HepG2 (cell line): ENCODE results near the gene NKAIN2. TPM values are rescaled to one million over a fixed set of nuclear protein-coding genes. Genes with fewer than 3 reads are reported as not detected.

Source experiments
- ATAC-seq: fragments of 200-7000 bp; cut with Tn5 transposase; 3 replicates; pipeline ENCODE4 v1.9.1; 2020; ENCODE audit warnings: mild to moderate bottlenecking, moderate library complexity
- BruUV-seq: library from RNA; stranded (reverse); fragments of 400-500 nt; replicated peaks from 2 replicates; lab custom pipeline; 2021; lab: Mats Ljungman, UMichigan
- CTCF ChIA-PET: fragments of 300-600 bp; formaldehyde crosslinking; extraction: SDS; loops from one replicate; lab custom pipeline; 2021; ENCODE audit warnings: low total read pairs, inconsistent platforms, low intra/inter-chr PET ratio; lab: Yijun Ruan, JAX
- POLR2A ChIA-PET: fragments of 350-600 bp; sonication (Branson Sonifier 250); formaldehyde crosslinking; loops from one replicate; lab custom pipeline; 2020; ENCODE audit warnings: antibody characterized with exemption, inconsistent platforms; lab: Yijun Ruan, JAX
- DNase-seq: peaks from one replicate; pipeline ENCODE4 v3.0.0-alpha.2; 2015; ENCODE audit warnings: low spot score
- FAIRE-seq: peaks from 3 replicates; lab custom pipeline; 2011; peaks lifted over from hg19 to GRCh38; lab: Jason Lieb, UNC
- H2AFZ ChIP-seq: one replicate; pipeline ENCODE4 v1.6.1; 2011; ENCODE audit warnings: low read length, inconsistent platforms
- H3K27ac ChIP-seq: fragments of 300-600 bp; 3 replicates; pipeline ENCODE4 v1.8.0; 2011; ENCODE audit warnings: mixed run types, mild to moderate bottlenecking, mixed read lengths, low read length, inconsistent platforms; ENCODE audit not compliant: insufficient read depth; ENCODE audit errors: extremely low read length
- H3K27me3 ChIP-seq, 2 experiments: fragments of 200-600 bp in 1 of 2; 2 replicates in 1 of 2; 3 replicates in 1 of 2; pipeline versions ENCODE4 v1.6.0 to v1.8.0; 2011; ENCODE audit warnings: low read length in 2 of 2, mild to moderate bottlenecking in 2 of 2, moderate library complexity in 2 of 2, inconsistent platforms in 1 of 2; ENCODE audit not compliant: insufficient read depth in 2 of 2, control insufficient read depth in 1 of 2
- H3K36me3 ChIP-seq, 2 experiments: fragments of 200-600 bp in 1 of 2; replicated peaks in 1 of 2; 2 replicates in 1 of 2; 3 replicates in 1 of 2; pipeline versions ENCODE4 v1.5.1 to v1.8.0; 2011; ENCODE audit warnings: low read length in 2 of 2, inconsistent platforms in 1 of 2; ENCODE audit not compliant: insufficient read depth in 2 of 2, control insufficient read depth in 1 of 2
- H3K4me1 ChIP-seq: 2 replicates; pipeline ENCODE4 v1.5.1; 2012; ENCODE audit warnings: low read length, inconsistent platforms; ENCODE audit not compliant: insufficient read depth
- H3K4me2 ChIP-seq: 2 replicates; pipeline ENCODE4 v1.6.0; 2011; ENCODE audit warnings: low read depth, low read length, inconsistent platforms
- H3K4me3 ChIP-seq, 3 experiments: fragments of 200-600 bp in 1 of 3; sonication (generic), shearing (Covaris generic) in 1 of 3; replicated peaks in 1 of 3; 2 replicates each; pipeline ENCODE4 v1.5.1; 2011 to 2016; ENCODE audit warnings: low read length in 3 of 3, inconsistent platforms in 2 of 3, low read depth in 2 of 3, mild to moderate bottlenecking in 2 of 3, control low read depth in 1 of 3, mixed read lengths in 1 of 3; ENCODE audit not compliant: insufficient read depth in 1 of 3
- H3K79me2 ChIP-seq: one replicate; pipeline ENCODE4 v1.6.1; 2011; ENCODE audit warnings: low read length, inconsistent platforms; ENCODE audit not compliant: insufficient read depth
- H3K9ac ChIP-seq: 2 replicates; pipeline ENCODE4 v1.6.0; 2011; ENCODE audit warnings: mild to moderate bottlenecking, low read depth, low read length, inconsistent platforms; ENCODE audit not compliant: insufficient read depth
- H3K9me3 ChIP-seq: 2 replicates; pipeline ENCODE4 v1.5.1; 2012; ENCODE audit warnings: mild to moderate bottlenecking, low read length
- H4K20me1 ChIP-seq: 2 replicates; pipeline ENCODE4 v1.6.0; 2011; ENCODE audit warnings: inconsistent platforms, mild to moderate bottlenecking, low read length, moderate library complexity; ENCODE audit not compliant: insufficient read depth
- ATAD3A ChIP-seq: sonication (generic); formaldehyde crosslinking; IDR thresholded peaks from 2 replicates; pipeline ENCODE4 v1.4.0; 2020; ENCODE audit warnings: missing genetic modification reagents
- ESRRA ChIP-seq: sonication (generic); formaldehyde crosslinking; IDR thresholded peaks from 2 replicates; pipeline ENCODE4 v1.5.1; 2020; ENCODE audit warnings: mild to moderate bottlenecking, low read depth, missing genetic modification reagents
- KLF16 ChIP-seq, 2 experiments: sonication (generic) in 1 of 2; formaldehyde crosslinking in 1 of 2; IDR thresholded peaks; 2 replicates each; pipeline versions ENCODE4 v1.6.1 to v1.8.0; 2016 to 2023; ENCODE audit warnings: missing genetic modification reagents in 2 of 2, missing compliant biosample characterization in 1 of 2
- NAIF1 ChIP-seq: sonication (generic); formaldehyde crosslinking; IDR thresholded peaks from 2 replicates; pipeline ENCODE4 v1.5.0; 2020; ENCODE audit warnings: mild to moderate bottlenecking, missing genetic modification reagents, borderline replicate concordance
- RXRB ChIP-seq: IDR thresholded peaks from 2 replicates; pipeline ENCODE4 v1.6.1; 2016; ENCODE audit warnings: borderline replicate concordance, missing genetic modification reagents, missing compliant biosample characterization
- ZNF263 ChIP-seq: sonication (generic); formaldehyde crosslinking; IDR thresholded peaks from 2 replicates; pipeline ENCODE4 v1.4.0; 2020; ENCODE audit warnings: missing genetic modification reagents
- ZNF615 ChIP-seq: sonication (generic); formaldehyde crosslinking; IDR thresholded peaks from 2 replicates; pipeline ENCODE4 v1.5.0; 2020; ENCODE audit warnings: mild to moderate bottlenecking, missing genetic modification reagents, borderline replicate concordance
- WGBS: methylation state at CpG from one replicate; pipeline ENCODE4 v1.1.6; 2017; ENCODE audit warnings: low lambda C conversion rate; 5-methylcytosine and 5-hydroxymethylcytosine counted together
- in situ Hi-C: cut with HindIII; loops from 2 replicates; pipeline ENCODE4 v1.10.0; 2017; ENCODE audit warnings: low pct_unique_long_range_greater_than_20kb; ENCODE audit not compliant: extremely low pct_ligation_motif_present
- intact Hi-C: fragments of 100-400 bp; cut with micrococcal nuclease; formaldehyde crosslinking; loops from one replicate; pipeline ENCODE4 v1.10.0; 2022; ENCODE audit not compliant: unreplicated experiment
- polyA plus RNA-seq, 8 experiments: library from polyadenylated mRNA; depleted of rRNA in 3 of 8; stranded (reverse) in 7 of 8; unstranded in 1 of 8; fragments of >200 nt; fragmentation: Illumina TruSeq in 4 of 8; extraction: Trizol in 4 of 8; gene quantifications; 2 replicates each; pipeline versions ENCODE4 v1.2.1 to v1.2.3, GENCODE V29; 2011 to 2016; ENCODE audit warnings: low read depth in 4 of 8, missing spikeins in 1 of 8, mixed read lengths in 1 of 8; ENCODE audit not compliant: insufficient read depth in 1 of 8
- total RNA-seq, 5 experiments: library from RNA; depleted of rRNA; stranded (reverse); fragments of >200 nt; fragmentation: Illumina TruSeq; extraction: Trizol; gene quantifications; 2 replicates each; pipeline ENCODE4 v1.2.3, GENCODE V29; 2016; ENCODE audit warnings: low read depth in 1 of 5
- TF ChIP-seq, protein P1 (sequence below): sonication (generic); formaldehyde crosslinking; conservative IDR thresholded peaks from 2 replicates; pipeline ENCODE4 v1.8.0; 2022; ENCODE audit warnings: mild to moderate bottlenecking, moderate library complexity, missing genetic modification reagents
- TF ChIP-seq, protein P2 (sequence below): sonication (generic); formaldehyde crosslinking; IDR thresholded peaks from 2 replicates; pipeline ENCODE4 v1.9.0; 2021; ENCODE audit warnings: missing genetic modification reagents, mild to moderate bottlenecking, borderline replicate concordance

NKAIN2 gene
- total and polyA plus RNA-seq, 2 of the 13 experiments (the other 11 are each of a cell fraction or from before 2014, with no cell fraction given) = not detected

DNA sequence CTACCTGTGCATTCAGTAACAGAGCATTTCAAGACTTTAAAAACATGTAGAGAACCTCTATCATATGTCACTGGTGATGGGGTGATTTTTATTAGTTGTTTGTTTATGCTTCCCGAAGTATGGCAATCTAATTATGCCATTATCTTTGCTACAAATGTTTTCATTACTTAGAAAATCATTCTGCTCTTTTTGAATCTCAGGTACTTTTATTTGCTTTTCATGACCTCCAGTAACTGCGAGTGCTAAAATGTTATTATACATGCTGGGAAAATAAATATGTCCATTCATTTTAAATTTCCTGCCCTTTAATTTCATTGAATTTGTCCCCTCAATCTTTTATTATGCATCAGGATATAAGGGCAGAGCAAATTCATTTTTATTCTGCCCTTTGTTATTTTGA lies 515.7 kb downstream of the NKAIN2 start:
- BruUV-seq = no TSS peak
- in situ Hi-C loops (no loop called here), intact Hi-C loops (no loop called here)
- no peak for FAIRE-seq
- Histone ChIP-seq H3K27ac (no peak overlapping the region), H3K9me3 (no peaks in the 10 kb centered on the region), H3K27me3 (no peaks in the 10 kb centered on the region; a peak in 1 of 5 replicates), H3K9ac (no peak overlapping the region), H3K36me3 (no peaks in the 10 kb centered on the region), H4K20me1 (no peaks in the 10 kb centered on the region), H2AFZ (no peak overlapping the region), H3K4me2 (no peak overlapping the region), H3K4me1 (no peaks in the 10 kb centered on the region), H3K4me3 (no peak overlapping the region), H3K79me2 (no peaks in the 10 kb centered on the region)
- ATAC-seq = no peak
- 1% methylated on average over 2 of the region's 2 CpGs for WGBS
- ChIA-PET CTCF (no interaction called here), POLR2A (no interaction called here)
- TF ChIP-seq ESRRA (no peak), ZNF263 (CRISPR knock-in tag) (no peak), RXRB (CRISPR knock-in tag) (no peak), NAIF1 (CRISPR knock-in tag) (no peak), ATAD3A (CRISPR knock-in tag) (no peak), ZNF615 (CRISPR knock-in tag) (no peak), KLF16 (CRISPR knock-in tag; IDR thresholded peaks at IDR 0.05) (no peak)
- TF ChIP-seq, protein P1, sequence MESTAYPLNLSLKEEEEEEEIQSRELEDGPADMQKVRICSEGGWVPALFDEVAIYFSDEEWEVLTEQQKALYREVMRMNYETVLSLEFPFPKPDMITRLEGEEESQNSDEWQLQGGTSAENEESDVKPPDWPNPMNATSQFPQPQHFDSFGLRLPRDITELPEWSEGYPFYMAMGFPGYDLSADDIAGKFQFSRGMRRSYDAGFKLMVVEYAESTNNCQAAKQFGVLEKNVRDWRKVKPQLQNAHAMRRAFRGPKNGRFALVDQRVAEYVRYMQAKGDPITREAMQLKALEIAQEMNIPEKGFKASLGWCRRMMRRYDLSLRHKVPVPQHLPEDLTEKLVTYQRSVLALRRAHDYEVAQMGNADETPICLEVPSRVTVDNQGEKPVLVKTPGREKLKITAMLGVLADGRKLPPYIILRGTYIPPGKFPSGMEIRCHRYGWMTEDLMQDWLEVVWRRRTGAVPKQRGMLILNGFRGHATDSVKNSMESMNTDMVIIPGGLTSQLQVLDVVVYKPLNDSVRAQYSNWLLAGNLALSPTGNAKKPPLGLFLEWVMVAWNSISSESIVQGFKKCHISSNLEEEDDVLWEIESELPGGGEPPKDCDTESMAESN (CRISPR knock-in tag) = no peak
- TF ChIP-seq, protein P2, sequence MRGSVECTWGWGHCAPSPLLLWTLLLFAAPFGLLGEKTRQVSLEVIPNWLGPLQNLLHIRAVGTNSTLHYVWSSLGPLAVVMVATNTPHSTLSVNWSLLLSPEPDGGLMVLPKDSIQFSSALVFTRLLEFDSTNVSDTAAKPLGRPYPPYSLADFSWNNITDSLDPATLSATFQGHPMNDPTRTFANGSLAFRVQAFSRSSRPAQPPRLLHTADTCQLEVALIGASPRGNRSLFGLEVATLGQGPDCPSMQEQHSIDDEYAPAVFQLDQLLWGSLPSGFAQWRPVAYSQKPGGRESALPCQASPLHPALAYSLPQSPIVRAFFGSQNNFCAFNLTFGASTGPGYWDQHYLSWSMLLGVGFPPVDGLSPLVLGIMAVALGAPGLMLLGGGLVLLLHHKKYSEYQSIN (CRISPR knock-in tag) = no peak
- no peak for DNase-seq
